Inflammatory macrophage treated with lipopolysaccharide for 1 hour (primary cell): ENCODE measurements around the gene PDCD1.
"Not testable (repeated sequence)": the region's sequence is repeated elsewhere in the genome, so short reads cannot be mapped to it uniquely, and the experiment has no call there.

Experiments
- DNase-seq, 2 donors: peaks; one replicate each; pipeline ENCODE4 v3.0.0-alpha.2; 2020 to 2022

Gene PDCD1

GRCh38 chr2:241810307-241811200 is 48.1 kb downstream of the PDCD1 start:
- no peak for DNase-seq

- no peak for DNase-seq
These were observed 49.0 kb downstream of the PDCD1 start for GRCh38 chr2:241809383-241810306.

DNA sequence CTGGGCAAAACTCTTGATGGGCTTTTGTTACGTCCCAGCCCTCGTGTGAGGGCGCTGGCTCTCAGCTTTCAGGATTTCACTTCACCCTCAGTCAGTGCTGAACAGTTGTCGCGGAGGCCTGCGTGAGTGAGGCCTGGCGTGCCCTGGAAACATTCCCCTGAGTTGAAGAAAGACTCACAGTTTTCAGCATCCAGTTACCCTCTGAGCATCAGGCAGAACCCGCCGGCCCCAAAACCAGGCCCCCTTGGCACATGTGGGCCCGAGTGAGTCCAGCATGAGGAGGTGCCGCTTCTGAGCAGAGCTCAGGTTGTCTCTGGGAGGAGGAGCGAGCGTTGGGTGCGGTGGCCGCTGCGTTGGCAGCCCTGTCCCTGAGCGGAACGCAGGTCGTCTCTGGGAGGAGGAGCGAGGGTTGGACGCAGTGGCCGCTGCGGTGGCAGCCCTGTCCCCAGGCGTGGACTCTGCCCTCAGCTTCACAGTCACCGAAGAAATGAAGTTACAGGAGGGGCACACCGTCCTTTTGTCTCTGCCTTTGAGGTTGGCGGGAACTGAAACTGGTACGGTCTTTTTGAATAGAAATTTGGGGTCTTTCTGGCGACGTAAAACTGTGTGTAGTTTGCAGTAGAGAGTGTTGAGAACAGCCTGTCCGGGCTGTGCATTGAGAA is 49.8 kb downstream of the PDCD1 start, which contains the start of gene NEU4:
Gene NEU4, plus strand, starts transcription at position 473 of the 662 bp plus-strand sequence. CDS start 5,292 bp downstream, outside the sequence.
- no peak for DNase-seq

- DNase-seq = no peak
These were observed 50.5 kb downstream of the PDCD1 start for GRCh38 chr2:241808051-241808720.

DNA sequence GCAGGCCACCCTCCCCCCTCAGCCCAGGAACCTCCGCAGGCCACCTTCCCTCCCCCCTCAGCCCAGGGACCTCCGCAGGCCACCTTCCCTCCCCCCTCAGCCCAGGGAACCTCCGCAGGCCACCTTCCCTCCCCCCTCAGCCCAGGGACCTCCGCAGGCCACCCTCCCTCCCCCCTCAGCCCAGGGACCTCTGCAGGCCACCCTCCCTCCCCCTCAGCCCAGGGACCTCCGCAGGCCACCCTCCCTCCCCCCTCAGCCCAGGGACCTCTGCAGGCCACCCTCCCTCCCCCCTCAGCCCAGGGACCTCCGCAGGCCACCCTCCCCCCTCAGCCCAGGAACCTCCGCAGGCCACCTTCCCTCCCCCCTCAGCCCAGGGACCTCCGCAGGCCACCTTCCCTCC is 52.5 kb downstream of the PDCD1 start:
- not testable (repeated sequence) for DNase-seq

GRCh38 chr2:241804326-241805229 is 54.1 kb downstream of the PDCD1 start:
- no peak for DNase-seq

DNA sequence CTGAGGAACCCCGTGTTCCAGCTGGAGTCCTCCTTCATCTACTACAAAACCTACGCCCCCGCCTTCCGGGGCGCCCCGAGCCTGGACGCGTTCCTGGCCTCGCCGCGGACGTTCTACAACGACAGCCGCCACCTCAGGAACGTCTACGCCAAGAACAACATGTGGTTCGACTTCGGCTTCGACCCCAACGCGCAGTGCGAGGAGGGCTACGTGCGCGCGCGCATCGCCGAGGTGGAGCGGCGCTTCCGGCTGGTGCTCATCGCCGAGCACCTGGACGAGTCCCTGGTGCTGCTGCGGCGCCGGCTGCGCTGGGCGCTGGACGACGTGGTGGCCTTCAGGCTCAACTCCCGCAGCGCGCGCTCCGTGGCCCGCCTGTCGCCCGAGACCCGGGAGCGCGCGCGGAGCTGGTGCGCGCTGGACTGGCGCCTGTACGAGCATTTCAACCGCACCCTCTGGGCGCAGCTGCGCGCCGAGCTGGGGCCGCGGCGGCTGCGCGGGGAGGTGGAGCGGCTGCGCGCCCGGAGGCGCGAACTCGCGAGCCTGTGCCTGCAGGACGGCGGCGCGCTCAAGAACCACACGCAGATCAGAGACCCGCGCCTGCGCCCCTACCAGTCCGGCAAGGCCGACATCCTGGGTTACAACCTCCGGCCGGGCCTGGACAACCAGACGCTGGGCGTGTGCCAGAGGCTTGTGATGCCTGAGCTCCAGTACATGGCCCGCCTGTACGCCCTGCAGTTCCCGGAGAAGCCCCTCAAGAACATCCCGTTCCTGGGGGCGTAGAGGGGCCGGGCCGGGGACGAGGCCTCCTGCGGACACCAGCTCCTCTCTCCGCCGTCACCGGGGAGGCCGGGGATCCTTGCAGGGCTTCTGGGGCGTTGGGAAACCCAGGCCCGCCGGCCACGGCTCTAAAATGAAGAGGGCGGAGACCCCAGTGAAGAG is 55.0 kb downstream of the PDCD1 start:
- DNase-seq = no peak

- DNase-seq = no peak
These were observed 56.0 kb downstream of the PDCD1 start for GRCh38 chr2:241802421-241803318.

GRCh38 chr2:241801611-241802420 is 56.9 kb downstream of the PDCD1 start:
- no peak for DNase-seq

- DNase-seq = not testable (repeated sequence)
These were observed 58.3 kb downstream of the PDCD1 start for GRCh38 chr2:241800198-241800903.
